GM23338 (cell line): ENCODE measurements around the gene GRN. TPM values are rescaled to one million over a fixed set of nuclear protein-coding genes. Genes with fewer than 3 reads are reported as not detected.

Experiments
- ATAC-seq: fragments of 200-7000 bp; cut with Tn5 transposase; 3 replicates; pipeline ENCODE4 v1.9.1; 2020
- DNase-seq: peaks from one replicate; pipeline ENCODE4 v3.0.0-alpha.2; 2015; ENCODE audit warnings: low spot score
- H2AFZ ChIP-seq: fragments of 200-600 bp; sonication (generic); 2 replicates; pipeline ENCODE4 v1.8.0; 2016; ENCODE audit warnings: antibody characterized with exemption, mild to moderate bottlenecking, moderate library complexity
- H3F3A ChIP-seq: fragments of 200-600 bp; sonication (generic); replicated peaks from 2 replicates; pipeline ENCODE4 v1.8.0; 2017; ENCODE audit warnings: antibody characterized with exemption, mixed run types, low read depth
- H3K27ac ChIP-seq: fragments of 200-600 bp; sonication (generic); 2 replicates; pipeline ENCODE4 v1.6.1; 2016; ENCODE audit warnings: low read depth
- H3K27me3 ChIP-seq: fragments of 200-600 bp; sonication (generic); 2 replicates; pipeline ENCODE4 v1.8.0; 2016; ENCODE audit warnings: mild to moderate bottlenecking, mixed run types, moderate library complexity; ENCODE audit not compliant: insufficient read depth
- H3K36me3 ChIP-seq: fragments of 200-600 bp; sonication (generic); 2 replicates; pipeline ENCODE4 v1.8.0; 2016; ENCODE audit warnings: mild to moderate bottlenecking; ENCODE audit not compliant: insufficient read depth
- H3K4me1 ChIP-seq: fragments of 200-600 bp; sonication (generic); 2 replicates; pipeline ENCODE4 v1.8.0; 2016; ENCODE audit warnings: mild to moderate bottlenecking, moderate library complexity; ENCODE audit not compliant: insufficient read depth
- H3K4me2 ChIP-seq: fragments of 200-600 bp; sonication (generic); 2 replicates; pipeline ENCODE4 v1.7.1; 2017; ENCODE audit warnings: mixed run types
- H3K4me3 ChIP-seq: fragments of 200-600 bp; sonication (generic); 2 replicates; pipeline ENCODE4 v1.6.1; 2016; ENCODE audit warnings: mixed run types
- H3K79me2 ChIP-seq: fragments of 200-600 bp; sonication (generic); replicated peaks from 2 replicates; pipeline ENCODE4 v1.8.0; 2017; ENCODE audit warnings: mild to moderate bottlenecking; ENCODE audit not compliant: insufficient read depth
- H3K9me2 ChIP-seq: fragments of 200-600 bp; sonication (generic); 2 replicates; pipeline ENCODE4 v1.8.0; 2017; ENCODE audit not compliant: insufficient read depth
- H4K20me1 ChIP-seq: fragments of 200-600 bp; sonication (generic); replicated peaks from 2 replicates; pipeline ENCODE4 v1.8.0; 2017; ENCODE audit warnings: mild to moderate bottlenecking; ENCODE audit not compliant: insufficient read depth
- H3K27ac Mint-ChIP-seq: 2 replicates; pipeline ENCODE4 v1.8.0; 2020; ENCODE audit warnings: inconsistent platforms, mild to moderate bottlenecking, moderate library complexity, mixed read lengths
- H3K27me3 Mint-ChIP-seq: 3 replicates; pipeline ENCODE4 v1.8.0; 2022; ENCODE audit warnings: low read depth, mild to moderate bottlenecking, moderate library complexity, mixed read lengths, inconsistent platforms; ENCODE audit not compliant: insufficient read depth, poor library complexity
- H3K36me3 Mint-ChIP-seq: 3 replicates; pipeline ENCODE4 v1.8.0; 2021; ENCODE audit warnings: low read depth, mild to moderate bottlenecking, inconsistent platforms, moderate library complexity, mixed read lengths
- H3K4me1 Mint-ChIP-seq: 3 replicates; pipeline ENCODE4 v1.8.0; 2020; ENCODE audit warnings: mild to moderate bottlenecking, inconsistent platforms, mixed read lengths
- H3K4me3 Mint-ChIP-seq: 3 replicates; pipeline ENCODE4 v1.8.0; 2021; ENCODE audit warnings: moderate library complexity, mild to moderate bottlenecking, inconsistent platforms, mixed read lengths
- H3K9me3 Mint-ChIP-seq: 3 replicates; pipeline ENCODE4 v1.8.0; 2020; ENCODE audit warnings: moderate library complexity, mild to moderate bottlenecking, inconsistent platforms, mixed read lengths
- CREB1 ChIP-seq: fragments of 250-450 bp; sonication (Bioruptor Pico); IDR thresholded peaks from 2 replicates; pipeline ENCODE4 v1.5.0; 2020; ENCODE audit warnings: low read depth, mild to moderate bottlenecking, moderate library complexity
- EZH2phosphoT487 ChIP-seq: fragments of 200-600 bp; sonication (generic); IDR thresholded peaks from one replicate; pipeline ENCODE4 v1.8.1; 2018; ENCODE audit warnings: antibody characterized with exemption; ENCODE audit not compliant: unreplicated experiment
- POLR2AphosphoS5 ChIP-seq: IDR thresholded peaks from 2 replicates; pipeline ENCODE4 v1.6.1; 2016; ENCODE audit warnings: antibody characterized with exemption, low read depth
- STAT1 ChIP-seq: IDR thresholded peaks from one replicate; pipeline ENCODE4 v1.6.1; 2016; ENCODE audit warnings: antibody characterized with exemption; ENCODE audit not compliant: unreplicated experiment
- ZNF114 ChIP-seq: fragments of 250-450 bp; sonication (Bioruptor Pico); IDR thresholded peaks from 2 replicates; pipeline ENCODE4 v1.5.0; 2020; ENCODE audit warnings: mild to moderate bottlenecking, moderate library complexity
- ZNF331 ChIP-seq: fragments of 250-450 bp; sonication (Bioruptor Pico); IDR thresholded peaks from 2 replicates; pipeline ENCODE4 v1.5.0; 2020; ENCODE audit warnings: low read depth, mild to moderate bottlenecking, moderate library complexity
- polyA plus RNA-seq: library from polyadenylated mRNA; unstranded; fragments of >200 nt; fragmentation: Nextera tagmentation; extraction: Ambion mirVana; gene quantifications from 2 replicates; pipeline ENCODE4 v1.2.1, GENCODE V29; 2016
- total RNA-seq: library from RNA; depleted of rRNA; stranded (reverse); fragments of >200 nt; shearing (Covaris generic); gene quantifications from 2 replicates; pipeline ENCODE4 v1.2.3, GENCODE V29; 2014
- TF ChIP-seq, protein P1 (sequence below): fragments of 250-450 bp; sonication (Bioruptor Pico); IDR thresholded peaks from 2 replicates; pipeline ENCODE4 v1.5.0; 2020; ENCODE audit warnings: mild to moderate bottlenecking, moderate library complexity
- TF ChIP-seq, protein P2 (sequence below): IDR thresholded peaks from 2 replicates; pipeline ENCODE4 v1.6.1; 2016; ENCODE audit warnings: antibody characterized with exemption

GRN gene
- total and polyA plus RNA-seq, 2 experiments from 2014 or later, result 101 to 216 TPM

DNA sequence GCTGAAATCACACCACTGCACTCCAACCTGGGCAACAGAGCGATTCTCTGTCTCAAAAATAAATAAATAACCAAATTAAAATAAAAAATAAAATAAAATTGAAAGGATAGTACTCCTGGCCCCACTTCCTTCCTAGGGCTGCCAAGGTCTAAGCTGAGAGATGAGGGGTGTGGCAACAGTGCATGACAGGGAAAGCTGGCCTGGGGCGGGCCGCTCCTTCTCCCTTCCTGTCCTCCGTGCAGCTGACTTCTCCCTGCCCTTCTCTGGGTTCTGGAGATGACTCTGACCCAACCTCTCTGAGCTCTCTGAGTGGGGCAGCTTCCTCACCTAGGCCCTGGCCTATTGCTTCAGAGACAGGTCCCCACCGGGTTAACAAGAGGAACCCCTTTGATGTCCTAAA lies 11.7 kb upstream of the GRN start (continued):
- TF ChIP-seq, protein P1, sequence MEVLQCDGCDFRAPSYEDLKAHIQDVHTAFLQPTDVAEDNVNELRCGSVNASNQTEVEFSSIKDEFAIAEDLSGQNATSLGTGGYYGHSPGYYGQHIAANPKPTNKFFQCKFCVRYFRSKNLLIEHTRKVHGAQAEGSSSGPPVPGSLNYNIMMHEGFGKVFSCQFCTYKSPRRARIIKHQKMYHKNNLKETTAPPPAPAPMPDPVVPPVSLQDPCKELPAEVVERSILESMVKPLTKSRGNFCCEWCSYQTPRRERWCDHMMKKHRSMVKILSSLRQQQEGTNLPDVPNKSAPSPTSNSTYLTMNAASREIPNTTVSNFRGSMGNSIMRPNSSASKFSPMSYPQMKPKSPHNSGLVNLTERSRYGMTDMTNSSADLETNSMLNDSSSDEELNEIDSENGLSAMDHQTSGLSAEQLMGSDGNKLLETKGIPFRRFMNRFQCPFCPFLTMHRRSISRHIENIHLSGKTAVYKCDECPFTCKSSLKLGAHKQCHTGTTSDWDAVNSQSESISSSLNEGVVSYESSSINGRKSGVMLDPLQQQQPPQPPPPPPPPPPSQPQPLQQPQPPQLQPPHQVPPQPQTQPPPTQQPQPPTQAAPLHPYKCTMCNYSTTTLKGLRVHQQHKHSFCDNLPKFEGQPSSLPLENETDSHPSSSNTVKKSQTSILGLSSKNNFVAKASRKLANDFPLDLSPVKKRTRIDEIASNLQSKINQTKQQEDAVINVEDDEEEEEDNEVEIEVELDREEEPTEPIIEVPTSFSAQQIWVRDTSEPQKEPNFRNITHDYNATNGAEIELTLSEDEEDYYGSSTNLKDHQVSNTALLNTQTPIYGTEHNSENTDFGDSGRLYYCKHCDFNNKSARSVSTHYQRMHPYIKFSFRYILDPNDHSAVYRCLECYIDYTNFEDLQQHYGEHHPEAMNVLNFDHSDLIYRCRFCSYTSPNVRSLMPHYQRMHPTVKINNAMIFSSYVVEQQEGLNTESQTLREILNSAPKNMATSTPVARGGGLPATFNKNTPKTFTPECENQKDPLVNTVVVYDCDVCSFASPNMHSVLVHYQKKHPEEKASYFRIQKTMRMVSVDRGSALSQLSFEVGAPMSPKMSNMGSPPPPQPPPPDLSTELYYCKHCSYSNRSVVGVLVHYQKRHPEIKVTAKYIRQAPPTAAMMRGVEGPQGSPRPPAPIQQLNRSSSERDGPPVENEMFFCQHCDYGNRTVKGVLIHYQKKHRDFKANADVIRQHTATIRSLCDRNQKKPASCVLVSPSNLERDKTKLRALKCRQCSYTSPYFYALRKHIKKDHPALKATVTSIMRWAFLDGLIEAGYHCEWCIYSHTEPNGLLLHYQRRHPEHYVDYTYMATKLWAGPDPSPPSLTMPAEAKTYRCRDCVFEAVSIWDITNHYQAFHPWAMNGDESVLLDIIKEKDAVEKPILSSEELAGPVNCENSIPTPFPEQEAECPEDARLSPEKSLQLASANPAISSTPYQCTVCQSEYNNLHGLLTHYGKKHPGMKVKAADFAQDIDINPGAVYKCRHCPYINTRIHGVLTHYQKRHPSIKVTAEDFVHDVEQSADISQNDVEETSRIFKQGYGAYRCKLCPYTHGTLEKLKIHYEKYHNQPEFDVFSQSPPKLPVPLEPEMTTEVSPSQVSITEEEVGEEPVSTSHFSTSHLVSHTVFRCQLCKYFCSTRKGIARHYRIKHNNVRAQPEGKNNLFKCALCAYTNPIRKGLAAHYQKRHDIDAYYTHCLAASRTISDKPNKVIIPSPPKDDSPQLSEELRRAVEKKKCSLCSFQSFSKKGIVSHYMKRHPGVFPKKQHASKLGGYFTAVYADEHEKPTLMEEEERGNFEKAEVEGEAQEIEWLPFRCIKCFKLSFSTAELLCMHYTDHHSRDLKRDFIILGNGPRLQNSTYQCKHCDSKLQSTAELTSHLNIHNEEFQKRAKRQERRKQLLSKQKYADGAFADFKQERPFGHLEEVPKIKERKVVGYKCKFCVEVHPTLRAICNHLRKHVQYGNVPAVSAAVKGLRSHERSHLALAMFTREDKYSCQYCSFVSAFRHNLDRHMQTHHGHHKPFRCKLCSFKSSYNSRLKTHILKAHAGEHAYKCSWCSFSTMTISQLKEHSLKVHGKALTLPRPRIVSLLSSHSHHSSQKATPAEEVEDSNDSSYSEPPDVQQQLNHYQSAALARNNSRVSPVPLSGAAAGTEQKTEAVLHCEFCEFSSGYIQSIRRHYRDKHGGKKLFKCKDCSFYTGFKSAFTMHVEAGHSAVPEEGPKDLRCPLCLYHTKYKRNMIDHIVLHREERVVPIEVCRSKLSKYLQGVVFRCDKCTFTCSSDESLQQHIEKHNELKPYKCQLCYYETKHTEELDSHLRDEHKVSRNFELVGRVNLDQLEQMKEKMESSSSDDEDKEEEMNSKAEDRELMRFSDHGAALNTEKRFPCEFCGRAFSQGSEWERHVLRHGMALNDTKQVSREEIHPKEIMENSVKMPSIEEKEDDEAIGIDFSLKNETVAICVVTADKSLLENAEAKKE, result no peak
- no peak for TF ChIP-seq POLR2AphosphoS5
- TF ChIP-seq, protein P2, sequence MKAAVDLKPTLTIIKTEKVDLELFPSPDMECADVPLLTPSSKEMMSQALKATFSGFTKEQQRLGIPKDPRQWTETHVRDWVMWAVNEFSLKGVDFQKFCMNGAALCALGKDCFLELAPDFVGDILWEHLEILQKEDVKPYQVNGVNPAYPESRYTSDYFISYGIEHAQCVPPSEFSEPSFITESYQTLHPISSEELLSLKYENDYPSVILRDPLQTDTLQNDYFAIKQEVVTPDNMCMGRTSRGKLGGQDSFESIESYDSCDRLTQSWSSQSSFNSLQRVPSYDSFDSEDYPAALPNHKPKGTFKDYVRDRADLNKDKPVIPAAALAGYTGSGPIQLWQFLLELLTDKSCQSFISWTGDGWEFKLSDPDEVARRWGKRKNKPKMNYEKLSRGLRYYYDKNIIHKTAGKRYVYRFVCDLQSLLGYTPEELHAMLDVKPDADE, result no peak
- TF ChIP-seq ZNF331 (CRISPR knock-in tag), result no peak
- no peak for TF ChIP-seq STAT1
- no peak for TF ChIP-seq CREB1 (CRISPR knock-in tag)
- TF ChIP-seq EZH2phosphoT487, result no peak

DNA sequence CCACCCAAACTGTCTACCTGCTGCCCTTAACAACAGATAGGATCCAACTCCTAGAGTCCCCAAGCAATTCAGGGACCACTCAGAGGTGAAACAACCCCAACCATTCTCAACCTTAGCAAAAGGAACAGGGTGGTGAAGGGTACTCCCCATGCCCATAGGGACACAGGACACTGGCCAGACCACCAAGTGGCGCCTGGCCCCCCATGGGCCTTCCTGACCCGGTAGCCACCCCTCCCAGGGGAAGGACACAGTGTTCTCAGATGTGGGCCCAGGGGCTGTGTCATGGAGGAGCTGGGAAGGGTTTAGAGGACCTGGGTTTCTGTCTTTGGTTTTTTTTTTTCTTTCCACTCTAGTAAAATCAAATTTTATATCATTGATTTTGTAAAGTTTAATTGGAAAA lies 10.8 kb upstream of the GRN start:
- H3K27me3 Mint-ChIP-seq, result peaks cover 6% of the 10 kb centered on the region
- H4K20me1 ChIP-seq, result no peaks in the 10 kb centered on the region
- no peaks in the 10 kb centered on the region for H3K79me2 ChIP-seq
- no peaks in the 10 kb centered on the region; the same call in 1 of the 2 replicates for H3K4me1 ChIP-seq
- H2AFZ ChIP-seq, result no peak overlapping the region
- no peaks in the 10 kb centered on the region for H3K27me3 ChIP-seq
- peaks cover 11% of the 10 kb centered on the region for H3K4me1 Mint-ChIP-seq
- H3K4me3 Mint-ChIP-seq, result no peak overlapping the region
- H3K4me2 ChIP-seq, result no peak overlapping the region
- ATAC-seq (no peak), DNase-seq (no peak)
- H3K9me3 Mint-ChIP-seq, result no peaks in the 10 kb centered on the region
- H3K36me3 Mint-ChIP-seq, result no peaks in the 10 kb centered on the region
- H3K36me3 ChIP-seq, result no peaks in the 10 kb centered on the region
- H3K27ac Mint-ChIP-seq, result no peak overlapping the region
- 0 out of 2 replicates have a peak, but pooled peaks cover 2% of the 10 kb centered on the region for H3F3A ChIP-seq
- H3K27ac ChIP-seq, result no peak overlapping the region
- H3K4me3 ChIP-seq, result no peak overlapping the region
- H3K9me2 ChIP-seq, result no peaks in the 10 kb centered on the region
- TF ChIP-seq, protein P1, result no peak
- TF ChIP-seq, protein P2, result no peak
- TF ChIP-seq CREB1 (CRISPR knock-in tag), result no peak
- no peak for TF ChIP-seq ZNF114
